GM12872 (cell line): ENCODE data around the gene MAD1L1.

ENCODE experiments used
- CTCF ChIP-seq: IDR thresholded peaks from 3 replicates; pipeline ENCODE4 v1.5.1; 2011; ENCODE audit warnings: low read depth, mild to moderate bottlenecking, low read length, moderate library complexity; ENCODE audit not compliant: insufficient read depth

The MAD1L1 gene

DNA sequence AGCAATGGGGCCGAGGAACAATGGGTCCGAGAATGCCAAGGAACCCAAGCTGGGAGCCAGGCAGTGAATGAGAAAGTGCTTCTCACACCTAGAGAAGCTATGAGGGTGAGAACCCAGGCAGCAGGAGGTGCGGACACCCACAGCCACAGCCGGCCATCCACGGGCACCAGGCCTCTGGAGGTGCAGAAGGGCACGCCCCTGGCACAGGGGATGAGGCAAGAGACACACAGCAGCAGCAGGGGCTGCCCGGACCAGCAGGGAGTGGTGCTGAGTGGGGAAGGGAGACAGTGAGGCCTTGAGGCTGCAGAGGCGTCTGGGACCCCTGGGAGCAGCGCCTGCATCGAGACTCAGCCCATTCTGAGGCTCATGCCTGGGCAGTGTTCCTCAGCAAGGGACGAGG lies 135.3 kb downstream of the MAD1L1 start:
- no peak for TF ChIP-seq CTCF

DNA sequence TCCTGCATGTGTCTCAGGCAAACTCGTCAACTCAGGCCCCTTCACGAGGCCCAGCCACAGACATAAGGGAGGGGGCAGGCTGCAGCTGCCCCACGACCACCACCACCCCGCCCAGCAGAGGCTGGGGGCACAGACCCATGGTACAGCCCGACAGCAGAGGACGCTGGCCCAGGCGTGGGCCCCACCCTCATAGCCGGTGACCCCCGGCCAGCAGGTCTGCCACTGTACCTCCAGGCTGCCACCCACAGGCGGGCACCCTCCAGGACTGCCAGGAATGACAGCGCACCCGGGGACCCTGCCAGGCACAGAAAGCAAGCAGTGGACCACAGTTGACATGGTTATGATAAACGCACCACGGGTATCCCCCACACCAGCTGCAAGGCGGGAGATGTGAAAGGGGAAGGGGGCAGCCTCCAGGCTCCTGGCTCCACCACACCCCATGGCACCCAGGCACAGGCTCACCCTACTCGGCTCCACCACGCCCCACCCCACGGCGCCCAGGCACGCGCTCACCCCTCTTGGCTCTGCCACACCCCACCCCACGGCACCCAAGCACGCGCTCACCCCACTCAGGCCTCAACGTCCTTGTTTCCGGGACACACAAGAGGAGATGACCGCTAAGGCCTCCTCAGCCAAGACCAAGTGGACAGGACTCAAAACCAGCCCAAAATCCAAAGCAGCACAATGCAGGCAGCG lies 135.9 kb downstream of the MAD1L1 start:
- no peak for TF ChIP-seq CTCF

GRCh38 chr7:2095436-2095835 lies 137.3 kb downstream of the MAD1L1 start:
- no peak for TF ChIP-seq CTCF

DNA sequence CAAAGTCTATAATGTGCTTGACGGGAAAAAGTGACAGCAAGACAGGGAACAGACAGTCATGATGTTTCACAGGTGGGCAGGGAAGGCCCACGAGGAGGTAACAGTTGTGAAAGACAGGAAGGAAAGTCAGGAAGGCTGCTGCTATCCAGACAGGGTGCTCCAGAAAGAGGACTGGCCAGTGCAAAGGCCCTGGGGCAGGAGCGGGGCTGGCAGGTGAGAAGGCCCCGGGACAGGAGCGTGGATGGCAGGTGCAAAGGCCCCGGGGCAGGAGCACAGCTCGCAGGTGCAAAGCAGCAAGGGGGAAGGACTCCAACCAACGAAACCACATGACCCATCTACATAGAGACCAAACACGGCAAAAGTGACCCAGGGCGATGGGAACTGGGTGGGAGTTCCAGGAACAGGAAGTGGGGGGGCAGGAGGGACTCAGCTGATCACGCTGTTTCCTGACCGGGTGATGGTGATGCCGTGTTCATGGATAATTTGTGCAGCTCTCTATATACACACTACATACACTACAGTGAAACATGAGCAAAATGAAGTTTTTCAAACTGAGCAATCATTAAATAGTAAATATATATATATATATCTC lies 138.2 kb downstream of the MAD1L1 start:
- no peak for TF ChIP-seq CTCF

DNA sequence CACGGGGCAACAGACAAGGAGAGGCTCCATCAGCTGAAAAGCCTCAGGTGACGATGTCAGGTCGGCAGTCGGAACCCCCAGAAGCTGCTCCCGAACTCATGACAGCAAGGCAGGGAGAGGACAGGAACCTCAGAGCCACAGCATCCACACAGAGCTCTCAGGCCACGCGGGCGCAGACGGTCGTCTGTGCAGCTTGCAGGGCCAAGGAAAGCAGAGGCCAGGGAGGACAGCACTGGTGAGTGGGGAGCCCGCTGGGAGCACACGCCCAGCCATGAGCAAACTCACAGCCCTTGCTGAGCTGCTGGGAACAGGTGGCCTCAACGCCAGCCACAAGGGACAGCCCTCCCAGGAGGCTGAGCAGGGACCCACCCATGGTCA lies 138.9 kb downstream of the MAD1L1 start:
- TF ChIP-seq CTCF, result no peak

DNA sequence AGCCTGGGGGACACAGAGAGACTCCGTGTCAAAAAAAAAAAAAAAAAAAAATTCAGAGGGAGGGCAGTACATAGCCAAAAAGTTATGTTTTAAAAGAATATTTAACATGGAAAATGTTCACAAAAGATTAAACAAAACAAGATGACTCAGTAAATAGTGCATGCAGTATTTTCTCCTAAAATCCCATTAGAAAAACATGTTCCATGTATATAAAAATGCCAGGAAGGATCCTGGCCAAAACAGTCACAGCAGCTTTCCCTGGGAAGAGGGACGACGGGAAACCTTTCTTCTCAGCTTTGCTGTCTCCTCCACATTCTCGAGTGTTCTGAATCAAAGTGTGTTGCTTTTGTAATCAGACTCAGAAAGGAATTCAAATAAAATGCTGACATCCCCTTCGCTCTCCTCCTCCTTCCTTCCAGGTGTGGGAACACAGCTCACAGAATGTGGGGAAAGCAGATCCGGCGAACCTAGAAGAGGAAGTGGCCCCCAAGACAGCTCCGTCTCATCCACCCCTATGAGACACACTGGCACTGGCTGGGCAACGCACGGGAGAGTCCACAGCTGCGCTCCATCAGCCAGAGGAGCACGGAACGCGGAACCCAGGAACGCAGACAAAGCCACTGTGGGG lies 139.4 kb downstream of the MAD1L1 start:
- no peak for TF ChIP-seq CTCF

- no peak for TF ChIP-seq CTCF
These were observed 140.5 kb downstream of the MAD1L1 start for GRCh38 chr7:2092279-2092678.
